IMR-90 (cell line): ENCODE measurements around the gene THSD7B. TPM values are rescaled to one million over a fixed set of nuclear protein-coding genes. Genes with fewer than 3 reads are reported as not detected.

ENCODE experiments used
- ATAC-seq: fragments of 200-7000 bp; cut with Tn5 transposase; 2 replicates; pipeline ENCODE4 v1.9.1; 2020; ENCODE audit warnings: low read depth, mild to moderate bottlenecking, moderate library complexity
- BruUV-seq: library from RNA; stranded (reverse); fragments of 400-500 nt; replicated peaks from 2 replicates; lab custom pipeline; 2021; lab: Mats Ljungman, UMichigan
- CTCF ChIA-PET: fragments of 300-600 bp; formaldehyde crosslinking; extraction: SDS; loops from one replicate; lab custom pipeline; 2021; ENCODE audit warnings: antibody characterized with exemption; lab: Yijun Ruan, JAX
- POLR2A ChIA-PET: fragments of 300-600 bp; sonication (Branson Sonifier 250); formaldehyde crosslinking; loops from one replicate; lab custom pipeline; 2022; ENCODE audit warnings: antibody characterized with exemption; ENCODE audit not compliant: unreplicated experiment; lab: Charles Lee
- DNase-seq: peaks from one replicate; pipeline ENCODE4 v3.0.0; 2013
- H2AFZ ChIP-seq: replicated peaks from 2 replicates; pipeline ENCODE3; 2013; ENCODE audit warnings: low read length, mild to moderate bottlenecking; ENCODE audit not compliant: poor library complexity
- H2AK5ac ChIP-seq: 2 replicates; pipeline ENCODE4 v1.6.1; 2013; ENCODE audit warnings: low read depth, low read length, inconsistent platforms
- H2AK9ac ChIP-seq: replicated peaks from 2 replicates; pipeline ENCODE3; 2013; ENCODE audit warnings: mild to moderate bottlenecking, low read depth, low read length, moderate library complexity; ENCODE audit not compliant: poor library complexity
- H2BK120ac ChIP-seq: 2 replicates; pipeline ENCODE4 v1.6.1; 2013; ENCODE audit warnings: low read depth, low read length, inconsistent platforms
- H2BK15ac ChIP-seq: 3 replicates; pipeline ENCODE4 v1.6.1; 2013; ENCODE audit warnings: low read depth, low read length, inconsistent platforms
- H2BK20ac ChIP-seq: 2 replicates; pipeline ENCODE4 v1.6.1; 2013; ENCODE audit warnings: low read depth, mild to moderate bottlenecking, inconsistent platforms, low read length, moderate library complexity
- H2BK5ac ChIP-seq: 2 replicates; pipeline ENCODE4 v1.6.1; 2013; ENCODE audit warnings: mild to moderate bottlenecking, low read depth, low read length, inconsistent platforms; ENCODE audit not compliant: poor library complexity, severe bottlenecking
- H3K14ac ChIP-seq: replicated peaks from 2 replicates; pipeline ENCODE4 v1.6.1; 2013; ENCODE audit warnings: low read depth, low read length, inconsistent platforms
- H3K18ac ChIP-seq: 2 replicates; pipeline ENCODE4 v1.6.1; 2013; ENCODE audit warnings: low read depth, low read length, control low read depth
- H3K23ac ChIP-seq: 2 replicates; pipeline ENCODE4 v1.6.1; 2013; ENCODE audit warnings: low read depth, low read length, inconsistent platforms
- H3K27ac ChIP-seq: 2 replicates; pipeline ENCODE4 v1.5.1; 2013; ENCODE audit warnings: mild to moderate bottlenecking, control low read depth, low read length; ENCODE audit not compliant: insufficient read depth
- H3K27me3 ChIP-seq: 2 replicates; pipeline ENCODE4 v1.6.1; 2013; ENCODE audit warnings: low read length; ENCODE audit not compliant: control insufficient read depth, insufficient read depth
- H3K36me3 ChIP-seq: 2 replicates; pipeline ENCODE4 v1.6.1; 2013; ENCODE audit warnings: low read length, mixed read lengths; ENCODE audit not compliant: control insufficient read depth, insufficient read depth
- H3K4ac ChIP-seq: 2 replicates; pipeline ENCODE4 v1.6.1; 2013; ENCODE audit warnings: low read depth, low read length, inconsistent platforms
- H3K4me1 ChIP-seq: 2 replicates; pipeline ENCODE4 v1.6.1; 2013; ENCODE audit warnings: low read length, mixed read lengths; ENCODE audit not compliant: control insufficient read depth, insufficient read depth
- H3K4me2 ChIP-seq: 2 replicates; pipeline ENCODE4 v1.6.1; 2013; ENCODE audit warnings: low read depth, mild to moderate bottlenecking, control low read depth, low read length, moderate library complexity
- H3K4me3 ChIP-seq: 2 replicates; pipeline ENCODE4 v1.5.1; 2013; ENCODE audit warnings: low read depth, mild to moderate bottlenecking, control low read depth, low read length, moderate library complexity; ENCODE audit not compliant: insufficient read depth
- H3K56ac ChIP-seq: 2 replicates; pipeline ENCODE4 v1.6.1; 2013; ENCODE audit warnings: low read length, inconsistent platforms; ENCODE audit not compliant: insufficient read depth; ENCODE audit errors: extremely low read depth
- H3K79me1 ChIP-seq, 2 experiments: 2 replicates each; pipeline ENCODE4 v1.6.1; 2013; ENCODE audit warnings: low read length in 2 of 2, inconsistent platforms in 1 of 2, low read depth in 1 of 2
- H3K9ac ChIP-seq: 2 replicates; pipeline ENCODE4 v1.6.1; 2013; ENCODE audit warnings: low read depth, low read length, control low read depth
- H3K9me1 ChIP-seq: 2 replicates; pipeline ENCODE4 v1.6.1; 2013; ENCODE audit warnings: low read length, inconsistent platforms; ENCODE audit not compliant: insufficient read depth
- H3K9me3 ChIP-seq: 2 replicates; pipeline ENCODE4 v1.6.1; 2013; ENCODE audit warnings: low read length; ENCODE audit not compliant: control insufficient read depth, insufficient read depth
- H4K20me1 ChIP-seq: 2 replicates; pipeline ENCODE4 v1.6.1; 2013; ENCODE audit warnings: low read length, inconsistent platforms; ENCODE audit not compliant: insufficient read depth
- H4K5ac ChIP-seq: 2 replicates; pipeline ENCODE4 v1.6.1; 2013; ENCODE audit warnings: mild to moderate bottlenecking, low read depth, low read length, control low read depth
- H4K8ac ChIP-seq, 2 experiments: 2 replicates each; pipeline ENCODE4 v1.6.1; 2013; ENCODE audit warnings: low read depth in 2 of 2, low read length in 2 of 2, control low read depth in 1 of 2, inconsistent platforms in 1 of 2
- H4K91ac ChIP-seq: 2 replicates; pipeline ENCODE4 v1.6.1; 2013; ENCODE audit warnings: low read depth, low read length, inconsistent platforms; ENCODE audit not compliant: insufficient read depth
- BHLHE40 ChIP-seq: fragments of 150-350 bp; IDR thresholded peaks from 2 replicates; pipeline ENCODE4 v1.6.1; 2016; ENCODE audit warnings: mild to moderate bottlenecking, low read depth, low read length
- CEBPB ChIP-seq: IDR thresholded peaks from 2 replicates; pipeline ENCODE4 v1.6.1; 2012; ENCODE audit warnings: low read depth, low read length, improper control_type of control experiment
- CHD1 ChIP-seq: IDR thresholded peaks from 2 replicates; pipeline ENCODE4 v1.6.1; 2012; ENCODE audit warnings: low read depth, low read length, improper control_type of control experiment
- FOS ChIP-seq: fragments of 150-350 bp; IDR thresholded peaks from 2 replicates; pipeline ENCODE4 v1.6.1; 2016; ENCODE audit warnings: low read depth, low read length
- MAFK ChIP-seq: IDR thresholded peaks from 2 replicates; pipeline ENCODE4 v1.6.1; 2012; ENCODE audit warnings: low read depth, low read length, improper control_type of control experiment
- MAZ ChIP-seq: IDR thresholded peaks from 2 replicates; pipeline ENCODE4 v1.6.1; 2012; ENCODE audit warnings: low read depth, mild to moderate bottlenecking, low read length, improper control_type of control experiment, moderate library complexity, borderline replicate concordance
- MXI1 ChIP-seq: IDR thresholded peaks from 2 replicates; pipeline ENCODE4 v1.6.1; 2012; ENCODE audit warnings: low read depth, mild to moderate bottlenecking, low read length, moderate library complexity, borderline replicate concordance
- NFE2L2 ChIP-seq: fragments of 150-350 bp; IDR thresholded peaks from 2 replicates; pipeline ENCODE4 v1.6.1; 2016; ENCODE audit warnings: low read depth, mild to moderate bottlenecking, low read length
- POLR2A ChIP-seq: IDR thresholded peaks from 2 replicates; pipeline ENCODE4 v1.6.1; 2012; ENCODE audit warnings: mild to moderate bottlenecking, low read depth, low read length
- RAD21 ChIP-seq: IDR thresholded peaks from 2 replicates; pipeline ENCODE4 v1.6.1; 2012; ENCODE audit warnings: low read length, improper control_type of control experiment
- RCOR1 ChIP-seq: IDR thresholded peaks from 2 replicates; pipeline ENCODE4 v1.6.1; 2012; ENCODE audit warnings: mild to moderate bottlenecking, low read length, improper control_type of control experiment; ENCODE audit not compliant: insufficient replicate concordance
- RFX5 ChIP-seq: IDR thresholded peaks from 2 replicates; pipeline ENCODE4 v1.8.0; 2012; ENCODE audit warnings: low read depth, mild to moderate bottlenecking, low read length, moderate library complexity
- SMC3 ChIP-seq: fragments of 150-350 bp; IDR thresholded peaks from 2 replicates; pipeline ENCODE4 v1.6.1; 2016; ENCODE audit warnings: low read depth, mild to moderate bottlenecking, antibody characterized with exemption, low read length, moderate library complexity
- dilution Hi-C: fragments of 300-500 bp; cut with HindIII; formaldehyde crosslinking; loops from one replicate; pipeline ENCODE4 v1.14.3; 2018; ENCODE audit warnings: low sequenced_read_pairs; ENCODE audit not compliant: unreplicated experiment
- in situ Hi-C: fragments of 300-500 bp; cut with MboI; formaldehyde crosslinking; loops from 3 replicates; pipeline ENCODE4 v1.14.3; 2019; ENCODE audit warnings: low sequenced_read_pairs, inconsistent platforms, mixed read lengths
- intact Hi-C: fragments of 100-400 bp; cut with micrococcal nuclease; formaldehyde crosslinking; loops from 2 replicates; pipeline ENCODE4 v1.10.0; 2022
- polyA plus RNA-seq, 3 experiments: library from polyadenylated mRNA; depleted of rRNA; stranded (reverse); fragments of >200 nt; gene quantifications; 2 replicates each; pipeline ENCODE4 v1.2.3, GENCODE V29; 2012; ENCODE audit warnings: low replicate concordance in 1 of 3
- total RNA-seq: library from RNA; depleted of rRNA; stranded (reverse); fragments of >200 nt; gene quantifications from 2 replicates; pipeline ENCODE4 v1.2.3, GENCODE V29; 2012
- TF ChIP-seq, protein P1 (sequence below): fragments of 150-350 bp; IDR thresholded peaks from 2 replicates; pipeline ENCODE4 v1.6.1; 2017; ENCODE audit warnings: mild to moderate bottlenecking, antibody characterized with exemption, low read length, low read depth
- TF ChIP-seq, protein P2 (sequence below): fragments of 150-350 bp; IDR thresholded peaks from 2 replicates; pipeline ENCODE4 v1.6.1; 2016; ENCODE audit warnings: low read depth, mild to moderate bottlenecking, low read length, moderate library complexity, borderline replicate concordance
- TF ChIP-seq, protein P3 (sequence below): conservative IDR thresholded peaks from 2 replicates; pipeline ENCODE4 v1.5.1; 2012; ENCODE audit warnings: mild to moderate bottlenecking, low read depth, low read length, improper control_type of control experiment

THSD7B gene
- total and polyA plus RNA-seq, 2 of the 4 experiments (the other 2 are of a cell fraction): not detected

DNA sequence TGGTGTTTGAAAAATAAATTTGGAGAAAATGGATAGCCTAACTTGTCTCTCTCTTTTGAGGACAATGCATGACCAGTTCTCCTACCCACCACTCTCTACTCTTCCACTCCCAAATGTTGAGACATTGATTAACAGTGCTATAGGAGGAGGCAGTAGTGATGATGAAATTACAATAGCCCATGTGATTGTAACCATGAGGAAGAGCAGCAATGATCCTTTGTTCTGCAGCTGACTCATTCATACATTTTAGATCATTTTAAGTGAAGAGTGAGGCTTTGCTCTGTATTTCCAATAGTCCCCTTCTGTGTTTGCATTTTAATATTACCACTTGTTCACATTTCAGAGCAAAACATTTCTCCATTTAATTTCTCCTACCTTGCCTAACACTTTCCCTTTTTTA lies 592.3 kb downstream of the THSD7B start:
- H4K8ac ChIP-seq: no peak overlapping the region
- no peak overlapping the region for H2AFZ ChIP-seq
- H3K36me3 ChIP-seq: no peaks in the 10 kb centered on the region
- no peak overlapping the region for H3K9ac ChIP-seq
- no peak overlapping the region for H3K4me2 ChIP-seq
- H2AK5ac ChIP-seq: no peak overlapping the region
- no peak overlapping the region for H2AK9ac ChIP-seq
- in situ Hi-C loops (no loop called here), dilution Hi-C loops (no loop called here), intact Hi-C loops (no loop called here)
- no peak overlapping the region for H2BK120ac ChIP-seq
- H3K4me3 ChIP-seq: no peak overlapping the region
- no peak for DNase-seq
- no peak overlapping the region for H4K5ac ChIP-seq
- H3K27me3 ChIP-seq: no peaks in the 10 kb centered on the region
- no peak overlapping the region for H3K18ac ChIP-seq
- no peaks in the 10 kb centered on the region for H3K79me1 ChIP-seq
- CTCF ChIA-PET: no interaction called here
- H4K91ac ChIP-seq: no peak overlapping the region
- H3K27ac ChIP-seq: no peak overlapping the region
- no peak overlapping the region for H3K56ac ChIP-seq
- BruUV-seq: no TSS peak
- no peak overlapping the region for H3K14ac ChIP-seq
- H2BK5ac ChIP-seq: no peak overlapping the region
- no peak overlapping the region for H3K4ac ChIP-seq
- H3K23ac ChIP-seq: no peak overlapping the region
- TF ChIP-seq, protein P1, sequence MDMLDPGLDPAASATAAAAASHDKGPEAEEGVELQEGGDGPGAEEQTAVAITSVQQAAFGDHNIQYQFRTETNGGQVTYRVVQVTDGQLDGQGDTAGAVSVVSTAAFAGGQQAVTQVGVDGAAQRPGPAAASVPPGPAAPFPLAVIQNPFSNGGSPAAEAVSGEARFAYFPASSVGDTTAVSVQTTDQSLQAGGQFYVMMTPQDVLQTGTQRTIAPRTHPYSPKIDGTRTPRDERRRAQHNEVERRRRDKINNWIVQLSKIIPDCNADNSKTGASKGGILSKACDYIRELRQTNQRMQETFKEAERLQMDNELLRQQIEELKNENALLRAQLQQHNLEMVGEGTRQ: no peak
- TF ChIP-seq RAD21: no peak
- no peak for TF ChIP-seq RCOR1
- TF ChIP-seq CHD1: no peak
- TF ChIP-seq BHLHE40: no peak
- no peak for TF ChIP-seq FOS
- no peak for TF ChIP-seq MAFK
- TF ChIP-seq, protein P2, sequence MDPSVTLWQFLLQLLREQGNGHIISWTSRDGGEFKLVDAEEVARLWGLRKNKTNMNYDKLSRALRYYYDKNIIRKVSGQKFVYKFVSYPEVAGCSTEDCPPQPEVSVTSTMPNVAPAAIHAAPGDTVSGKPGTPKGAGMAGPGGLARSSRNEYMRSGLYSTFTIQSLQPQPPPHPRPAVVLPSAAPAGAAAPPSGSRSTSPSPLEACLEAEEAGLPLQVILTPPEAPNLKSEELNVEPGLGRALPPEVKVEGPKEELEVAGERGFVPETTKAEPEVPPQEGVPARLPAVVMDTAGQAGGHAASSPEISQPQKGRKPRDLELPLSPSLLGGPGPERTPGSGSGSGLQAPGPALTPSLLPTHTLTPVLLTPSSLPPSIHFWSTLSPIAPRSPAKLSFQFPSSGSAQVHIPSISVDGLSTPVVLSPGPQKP: no peak
- no peak for TF ChIP-seq RFX5
- no peak for TF ChIP-seq SMC3
- TF ChIP-seq, protein P3, sequence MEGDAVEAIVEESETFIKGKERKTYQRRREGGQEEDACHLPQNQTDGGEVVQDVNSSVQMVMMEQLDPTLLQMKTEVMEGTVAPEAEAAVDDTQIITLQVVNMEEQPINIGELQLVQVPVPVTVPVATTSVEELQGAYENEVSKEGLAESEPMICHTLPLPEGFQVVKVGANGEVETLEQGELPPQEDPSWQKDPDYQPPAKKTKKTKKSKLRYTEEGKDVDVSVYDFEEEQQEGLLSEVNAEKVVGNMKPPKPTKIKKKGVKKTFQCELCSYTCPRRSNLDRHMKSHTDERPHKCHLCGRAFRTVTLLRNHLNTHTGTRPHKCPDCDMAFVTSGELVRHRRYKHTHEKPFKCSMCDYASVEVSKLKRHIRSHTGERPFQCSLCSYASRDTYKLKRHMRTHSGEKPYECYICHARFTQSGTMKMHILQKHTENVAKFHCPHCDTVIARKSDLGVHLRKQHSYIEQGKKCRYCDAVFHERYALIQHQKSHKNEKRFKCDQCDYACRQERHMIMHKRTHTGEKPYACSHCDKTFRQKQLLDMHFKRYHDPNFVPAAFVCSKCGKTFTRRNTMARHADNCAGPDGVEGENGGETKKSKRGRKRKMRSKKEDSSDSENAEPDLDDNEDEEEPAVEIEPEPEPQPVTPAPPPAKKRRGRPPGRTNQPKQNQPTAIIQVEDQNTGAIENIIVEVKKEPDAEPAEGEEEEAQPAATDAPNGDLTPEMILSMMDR: no peak
- TF ChIP-seq MAZ: no peak
- no peak for TF ChIP-seq MXI1
- TF ChIP-seq NFE2L2: no peak
- TF ChIP-seq CEBPB: no peak
- TF ChIP-seq POLR2A: no peak
- ATAC-seq: no peak
- no peak overlapping the region for H2BK15ac ChIP-seq
- H3K4me1 ChIP-seq: no peaks in the 10 kb centered on the region
- H3K9me3 ChIP-seq: peaks cover 14% of the 10 kb centered on the region
- POLR2A ChIA-PET: no interaction called here
- no peaks in the 10 kb centered on the region for H3K9me1 ChIP-seq
- no peak overlapping the region for H2BK20ac ChIP-seq
- no peaks in the 10 kb centered on the region for H4K20me1 ChIP-seq
